NOMO-1 (cell line): ENCODE data around the gene CAMSAP1.

Experiments
- DNase-seq, 2 experiments: peaks; one replicate each; lab custom pipeline; 2025; ENCODE audit not compliant: unreplicated experiment in 2 of 2; lab: John Stamatoyannopoulos, UW

CAMSAP1 gene

DNA sequence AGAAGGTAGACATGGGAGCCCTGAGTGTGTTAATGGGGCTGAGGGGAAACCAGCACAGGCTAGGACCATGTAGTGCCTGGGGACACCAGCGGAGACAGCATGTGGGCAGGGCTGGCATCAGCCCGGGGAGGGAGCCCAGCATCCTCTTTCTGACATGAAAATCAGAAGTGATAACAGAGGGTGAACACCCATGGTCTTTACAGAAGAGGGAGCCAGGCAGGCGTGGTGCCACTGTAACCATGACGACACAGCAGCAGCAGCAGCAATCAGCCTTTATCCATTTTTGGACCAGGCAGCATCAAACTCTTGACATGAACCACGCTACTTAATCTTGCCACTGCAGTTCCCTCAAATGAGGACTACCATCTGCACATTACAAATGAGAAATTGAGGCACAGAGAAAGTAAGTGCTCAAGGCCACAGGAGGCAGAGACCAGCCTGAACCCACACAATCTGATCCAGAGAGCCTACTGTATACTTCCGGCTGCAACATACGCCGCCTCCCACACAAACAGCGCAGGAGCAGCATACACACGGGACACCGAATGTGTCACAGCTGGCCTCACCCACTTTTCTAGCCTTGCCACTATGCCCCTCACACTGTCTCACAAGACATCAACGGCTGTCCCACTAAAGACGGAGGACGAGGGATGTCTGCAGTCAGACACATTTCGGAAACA lies 23.8 kb downstream of the CAMSAP1 start:
- no peak for DNase-seq

DNA sequence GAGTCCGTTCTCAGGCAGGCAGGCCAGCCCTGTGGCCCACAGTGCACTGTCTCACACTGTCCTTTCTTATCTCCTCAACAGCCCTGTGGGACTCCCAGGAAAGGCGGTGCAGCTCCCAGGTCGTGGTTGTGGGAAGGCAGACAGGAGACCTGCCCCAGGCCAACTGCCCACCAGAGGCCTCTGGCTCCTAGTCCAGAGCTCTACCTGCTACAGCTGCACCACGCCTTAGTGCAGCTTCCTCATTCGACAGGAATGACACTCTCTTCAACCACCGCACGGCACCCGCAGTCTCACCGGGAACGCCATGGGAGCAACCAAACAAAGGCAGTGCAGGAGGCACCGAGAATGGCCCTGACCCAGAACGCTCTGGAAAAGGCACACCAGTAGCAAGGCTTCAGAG lies 25.3 kb downstream of the CAMSAP1 start:
- DNase-seq: no peak

DNA sequence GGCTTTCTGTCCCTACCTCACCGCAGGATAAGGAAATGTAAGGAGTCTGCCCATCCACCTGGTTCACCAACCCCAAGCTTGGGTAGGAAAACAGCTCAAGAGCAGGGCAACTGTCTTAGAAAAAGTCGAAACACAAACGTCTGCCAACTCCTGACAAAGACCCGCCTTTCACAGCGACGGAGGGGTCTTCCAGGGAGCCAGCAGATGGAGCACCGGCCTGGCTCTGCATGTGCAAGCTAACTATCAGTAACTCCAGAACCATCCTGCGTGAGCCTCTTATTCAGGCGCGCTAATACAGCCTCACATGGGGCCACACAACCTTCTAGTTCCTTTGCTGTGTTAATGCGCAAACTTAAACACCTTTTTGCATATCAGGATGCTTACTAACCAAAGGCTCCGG lies 26.9 kb downstream of the CAMSAP1 start:
- DNase-seq: no peak

DNA sequence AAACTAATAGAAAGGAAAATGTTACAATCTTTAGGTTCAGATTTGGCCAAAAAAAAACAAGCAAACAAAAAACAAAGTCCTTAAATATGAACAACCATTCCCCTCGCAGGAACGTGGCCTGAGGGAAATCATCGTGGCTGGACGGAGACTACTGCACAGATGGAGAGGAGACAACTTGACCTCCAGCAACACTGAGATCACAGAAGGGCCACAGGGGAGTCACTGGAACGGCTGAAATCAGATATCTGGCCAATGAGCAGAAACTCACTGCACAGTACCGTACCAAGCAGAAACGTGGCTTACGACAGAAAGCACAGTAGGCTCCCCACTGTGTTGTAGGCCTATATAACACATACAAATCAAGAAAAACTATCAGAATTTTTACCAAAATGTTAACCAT lies 27.7 kb downstream of the CAMSAP1 start:
- DNase-seq: no peak

DNA sequence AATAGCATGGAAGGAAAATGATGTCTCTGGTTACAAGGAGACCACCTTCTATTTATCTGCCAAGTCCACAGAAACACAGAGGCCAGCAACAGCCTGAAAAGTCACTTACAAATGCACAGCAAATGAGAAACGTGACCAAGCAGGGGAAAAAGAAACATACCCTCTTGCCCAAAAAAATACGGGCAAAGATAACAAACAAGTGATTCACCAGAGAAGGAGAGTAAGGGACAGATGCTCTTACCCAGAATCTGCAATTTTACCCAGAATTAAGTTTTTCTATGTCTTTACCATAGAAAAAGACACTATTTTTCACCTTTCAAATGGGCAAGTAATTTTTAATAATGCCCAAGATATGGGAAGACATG lies 28.1 kb downstream of the CAMSAP1 start:
- DNase-seq: no peak

DNA sequence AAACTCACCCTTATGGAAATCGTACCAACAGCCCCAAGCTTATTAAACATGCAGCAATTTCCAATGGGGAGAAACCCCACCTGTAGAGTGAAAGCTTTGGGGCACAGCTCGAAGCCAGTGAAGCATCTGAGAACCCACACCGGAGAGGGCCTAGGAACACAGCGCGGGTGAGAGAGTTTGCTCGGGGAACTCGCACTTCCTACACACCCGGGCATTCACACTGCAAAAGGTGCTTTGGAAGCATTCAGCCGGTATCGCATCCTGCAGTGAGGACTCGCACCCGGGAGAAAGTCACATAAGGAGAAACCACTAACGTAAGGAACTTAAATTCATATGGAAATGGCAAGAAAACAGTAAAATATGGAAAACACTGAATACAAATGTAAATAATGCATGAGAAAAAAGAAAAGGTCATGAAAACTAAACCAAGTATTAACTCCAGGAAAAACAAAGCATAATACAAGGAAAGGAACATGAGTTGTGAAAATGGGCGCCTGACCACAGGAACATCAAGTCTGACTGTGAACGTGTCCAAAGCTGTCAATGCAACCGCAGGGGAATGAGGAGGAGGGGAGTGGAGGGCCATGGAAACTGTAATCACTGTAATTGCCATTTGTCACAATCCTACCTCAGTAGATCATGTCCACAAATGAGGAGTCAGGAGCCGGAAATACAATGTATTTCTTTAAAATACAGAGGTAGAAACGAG lies 28.7 kb downstream of the CAMSAP1 start:
- no peak for DNase-seq

DNA sequence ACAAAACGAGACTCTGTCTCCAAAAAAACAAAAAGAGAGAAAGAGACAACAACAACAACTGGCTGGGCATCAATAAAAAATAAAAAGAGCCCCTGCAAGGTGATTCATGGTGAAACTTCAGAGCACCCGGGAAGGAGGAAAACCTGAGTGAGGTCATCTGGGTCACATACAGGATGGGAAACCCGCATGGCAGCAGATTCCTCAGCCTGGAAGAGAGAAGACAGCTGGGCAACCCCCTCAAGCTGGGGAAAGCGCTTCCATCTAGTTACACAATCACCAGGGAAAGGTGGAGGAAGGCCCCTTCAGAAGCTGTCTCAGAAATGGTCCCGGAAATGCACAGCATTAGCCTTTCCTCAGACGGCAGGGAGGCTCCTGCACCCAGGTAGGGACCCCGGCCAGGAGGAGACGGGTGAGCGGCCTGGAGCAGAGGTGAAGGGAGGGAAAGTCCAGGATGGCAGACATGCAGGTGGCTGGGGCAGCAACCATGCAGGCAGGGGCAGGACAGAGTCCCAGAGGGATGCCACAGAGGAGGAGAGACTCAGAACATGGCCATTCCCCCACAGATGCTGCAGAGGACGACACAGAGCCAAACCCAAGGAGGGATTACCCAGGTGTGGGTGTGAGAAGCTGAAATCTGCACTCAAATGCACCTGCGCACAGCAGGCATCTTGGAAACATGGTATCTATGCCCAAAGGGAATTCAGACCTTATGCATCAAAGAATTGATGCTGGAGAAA lies 29.4 kb downstream of the CAMSAP1 start:
- no peak for DNase-seq

DNA sequence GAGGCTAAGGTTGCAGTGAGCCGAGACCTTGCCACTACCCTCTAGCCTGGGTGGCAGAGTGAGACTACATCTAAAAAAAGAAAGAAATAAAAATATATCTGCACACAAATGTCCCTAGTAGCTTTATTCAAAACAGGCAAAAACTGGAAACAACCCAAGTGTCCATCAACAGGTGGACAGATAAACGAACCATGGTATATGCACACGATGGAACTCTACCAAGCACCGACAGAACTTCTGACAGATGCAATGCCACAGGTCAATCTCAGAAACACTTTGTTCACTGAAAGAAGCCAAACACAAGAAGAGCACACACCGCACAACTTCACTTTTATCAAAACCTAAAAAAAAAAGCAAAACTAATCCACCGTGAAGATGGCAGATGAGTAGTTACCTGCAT lies 30.4 kb downstream of the CAMSAP1 start:
- DNase-seq: no peak

DNA sequence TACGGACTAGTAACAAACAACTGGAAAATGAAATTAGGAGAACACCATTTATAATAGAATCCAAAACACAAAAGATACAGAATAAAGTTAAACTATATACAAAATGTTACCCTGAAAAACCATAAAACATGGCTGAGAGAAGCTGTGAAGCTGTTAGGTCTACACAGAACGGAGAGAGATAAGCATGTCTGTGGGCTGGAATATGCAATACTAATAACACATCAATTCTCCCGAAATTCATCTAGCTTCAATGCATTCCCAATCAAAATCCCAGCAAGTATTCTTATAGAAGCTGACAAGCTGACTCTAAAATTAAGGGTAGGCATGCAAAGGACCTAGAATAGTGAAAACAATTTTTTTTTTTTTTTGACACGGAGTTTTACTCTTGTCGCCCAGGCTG lies 32.5 kb downstream of the CAMSAP1 start:
- no peak for DNase-seq

DNA sequence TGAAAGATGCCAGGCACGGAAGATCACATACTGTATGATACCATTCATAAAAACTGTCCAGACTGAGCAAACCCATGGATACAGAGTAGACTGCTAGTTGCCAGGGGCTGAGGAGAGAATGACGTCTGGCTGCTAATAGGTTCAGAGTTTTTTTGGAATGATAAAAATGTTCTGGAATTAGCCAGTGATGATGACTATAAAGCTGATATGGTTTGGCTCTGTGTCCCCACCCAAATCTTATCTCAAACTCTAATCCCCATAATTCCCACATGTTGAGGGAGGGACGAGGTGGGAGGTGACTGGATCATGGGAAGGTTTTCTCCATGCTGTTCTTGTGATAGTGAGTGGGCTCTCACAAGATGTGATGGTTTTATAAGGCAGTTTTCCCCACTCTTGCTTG lies 37.4 kb downstream of the CAMSAP1 start:
- DNase-seq: no peak

DNA sequence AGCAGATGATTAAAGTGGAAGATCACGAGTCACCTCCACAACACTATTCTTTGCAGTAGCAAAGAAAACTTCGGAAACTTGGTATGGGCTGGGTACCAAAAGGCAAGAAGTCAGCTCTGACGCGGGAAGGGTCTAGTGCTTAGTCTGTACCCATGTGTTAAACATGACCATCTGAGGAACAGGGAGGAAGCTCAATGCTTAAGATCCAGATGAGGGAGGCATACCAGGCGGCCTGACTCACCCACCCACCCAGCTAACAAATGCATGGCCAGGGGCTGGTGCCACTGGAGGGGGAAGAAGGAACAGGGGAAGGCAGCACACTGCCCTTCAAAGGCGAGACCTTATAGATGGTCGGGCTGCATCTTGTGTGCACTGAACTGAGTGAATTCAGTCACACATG lies 41.8 kb downstream of the CAMSAP1 start:
- DNase-seq: no peak

DNA sequence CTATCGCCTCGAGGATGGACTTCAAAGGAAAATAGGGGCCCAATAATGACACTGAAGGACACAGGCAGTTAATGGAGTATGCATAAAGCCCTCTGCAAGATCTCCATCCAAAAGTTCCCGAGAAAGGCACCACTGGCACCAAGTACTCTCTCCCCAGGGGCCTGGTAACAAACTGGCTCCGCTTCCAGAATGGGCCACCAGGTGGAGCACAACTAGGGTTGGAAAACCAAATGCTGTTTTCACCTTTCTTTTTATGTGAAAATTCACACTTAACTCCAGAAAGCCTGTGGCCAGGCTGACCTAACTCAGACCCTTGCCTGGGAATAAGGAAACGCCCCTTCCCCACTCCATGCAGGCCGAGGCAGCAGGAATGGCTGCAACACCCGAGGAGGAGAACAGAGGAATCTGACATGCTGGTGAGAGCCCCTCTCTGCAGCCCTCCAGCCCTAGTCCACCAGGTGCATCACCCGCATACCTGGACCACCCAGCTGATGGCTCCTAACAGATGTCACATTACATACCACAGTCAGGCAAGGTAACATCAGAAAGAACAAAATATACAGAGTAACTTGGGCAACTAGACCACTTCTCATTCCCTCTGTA lies 42.8 kb downstream of the CAMSAP1 start:
- peak; percentile 23 to 55 for DNase-seq

DNA sequence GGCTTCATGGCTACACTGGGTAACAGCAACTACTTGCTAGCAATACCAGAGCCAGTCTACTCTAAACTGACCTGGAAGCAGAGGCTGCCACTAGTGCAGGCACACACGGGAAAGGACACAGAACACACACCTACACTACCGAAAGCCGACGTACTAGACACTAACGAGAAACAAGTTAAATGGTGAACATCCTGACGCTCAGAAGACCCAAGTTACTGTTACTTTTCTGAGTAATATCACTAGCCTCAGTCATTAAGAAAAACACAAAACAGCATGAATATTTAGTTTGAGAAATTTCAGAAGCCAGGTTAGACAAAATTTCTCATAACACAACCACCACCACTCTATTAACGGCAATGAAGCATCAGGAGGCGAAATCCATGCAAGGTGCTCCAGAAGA lies 44.5 kb downstream of the CAMSAP1 start:
- DNase-seq: no peak

DNA sequence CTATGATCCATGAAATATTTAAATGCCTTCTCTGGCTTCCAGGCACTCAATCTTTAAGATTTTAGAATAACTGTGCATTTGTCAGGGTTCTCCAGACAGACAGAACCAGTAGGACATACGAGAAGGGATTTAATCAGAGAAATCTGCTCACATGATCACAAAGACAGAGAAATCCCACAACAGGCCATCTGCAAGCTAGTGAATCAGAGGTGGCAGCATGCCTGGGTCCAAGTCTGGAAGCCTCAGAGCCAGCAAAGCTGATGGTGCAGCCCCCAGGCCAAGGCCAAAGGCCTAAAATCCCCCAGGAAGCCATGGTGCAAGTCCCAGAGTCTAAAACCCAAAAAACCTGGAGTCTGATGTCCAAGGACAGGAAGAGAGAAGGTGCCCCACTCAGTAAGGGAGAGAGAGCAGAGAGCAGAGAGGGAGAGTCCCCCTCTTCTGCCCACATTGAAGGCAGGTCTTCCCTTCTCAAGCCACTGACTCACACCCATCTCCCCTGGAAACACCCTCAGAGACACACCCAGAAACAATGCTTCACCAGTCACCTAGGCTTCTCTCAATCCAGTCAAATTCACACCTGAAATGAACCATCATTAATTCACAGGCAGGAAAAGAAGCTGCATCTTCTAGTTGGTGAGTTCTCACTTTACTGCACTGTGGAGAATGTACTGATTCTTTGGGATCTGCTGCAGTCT lies 48.7 kb downstream of the CAMSAP1 start:
- DNase-seq: no peak

DNA sequence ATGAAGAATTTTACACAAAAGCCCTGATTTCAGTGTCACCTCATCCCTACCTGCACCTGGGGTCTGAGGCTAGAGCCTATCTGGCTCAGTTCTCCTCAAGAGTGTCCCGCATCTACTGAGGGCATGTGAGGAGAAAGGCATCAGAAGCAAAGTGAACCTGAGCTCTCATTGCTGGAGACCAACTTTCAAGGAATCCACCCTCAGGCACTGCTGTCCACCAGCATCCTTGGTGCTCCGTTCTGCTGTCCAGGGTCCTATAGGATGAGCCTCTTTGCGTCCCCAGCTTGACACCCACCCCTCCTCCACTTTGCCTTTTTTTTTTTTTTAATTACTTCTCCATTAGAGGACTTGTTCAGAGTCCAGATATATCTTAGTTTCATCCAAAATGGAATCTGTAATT lies 49.5 kb downstream of the CAMSAP1 start:
- no peak for DNase-seq

DNA sequence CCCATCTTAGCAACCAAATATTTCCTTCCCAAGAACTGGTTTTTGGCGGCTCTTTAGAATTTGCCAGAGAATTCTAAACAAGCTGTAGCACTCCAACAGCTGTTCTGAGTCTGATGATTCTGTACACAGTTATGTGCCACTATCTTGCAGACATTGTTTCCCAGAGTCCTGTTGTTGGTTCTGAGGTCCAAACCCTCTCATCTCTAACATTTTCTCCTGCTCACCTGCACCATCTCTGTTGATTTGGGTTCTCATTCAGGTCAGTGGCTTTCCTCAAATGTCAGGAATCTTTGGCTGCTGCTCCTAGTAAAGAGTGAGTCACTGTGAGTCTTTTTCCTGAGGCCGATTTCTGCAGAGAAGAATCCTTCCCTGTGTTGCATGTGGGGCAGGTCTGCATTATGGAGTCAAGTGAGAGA lies 50.0 kb downstream of the CAMSAP1 start:
- no peak for DNase-seq

DNA sequence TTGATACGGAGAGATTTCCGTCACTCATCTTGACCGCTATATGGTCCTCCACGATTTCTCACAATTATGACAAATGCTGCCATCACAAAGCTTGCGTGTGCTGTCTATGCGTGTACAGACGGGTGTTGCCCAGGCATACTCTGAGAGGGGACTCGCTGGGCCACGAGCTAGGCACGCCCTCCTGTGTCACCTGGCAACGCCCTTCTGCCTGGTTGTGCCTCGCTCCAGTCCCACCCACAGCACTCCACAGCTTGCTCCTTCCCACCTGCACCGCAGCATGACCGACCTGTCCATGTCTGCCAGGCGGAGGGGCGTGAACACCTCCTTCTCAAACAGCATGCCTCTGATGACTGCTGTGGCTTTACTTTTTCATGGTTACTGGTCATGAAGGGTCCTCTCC lies 55.6 kb downstream of the CAMSAP1 start:
- no peak for DNase-seq

DNA sequence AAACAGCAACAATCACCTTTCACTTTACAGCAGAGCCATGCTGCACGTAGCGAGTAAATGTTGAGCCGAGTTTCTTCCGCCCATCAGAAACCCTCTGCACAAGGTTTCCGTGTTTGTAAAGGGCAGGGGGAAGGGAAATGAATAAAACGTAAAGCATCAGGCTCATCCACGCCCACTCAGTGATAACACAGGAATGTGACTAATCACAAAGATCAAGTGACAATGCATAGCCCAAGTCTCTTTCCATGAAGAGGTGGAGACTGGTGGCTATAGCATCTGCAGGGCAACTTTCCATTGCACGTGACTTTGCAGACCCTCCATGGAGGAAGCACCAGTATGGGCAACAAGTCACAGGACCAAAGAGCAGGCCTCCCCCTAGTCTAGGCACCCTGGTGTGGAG lies 56.6 kb downstream of the CAMSAP1 start:
- no peak for DNase-seq

DNA sequence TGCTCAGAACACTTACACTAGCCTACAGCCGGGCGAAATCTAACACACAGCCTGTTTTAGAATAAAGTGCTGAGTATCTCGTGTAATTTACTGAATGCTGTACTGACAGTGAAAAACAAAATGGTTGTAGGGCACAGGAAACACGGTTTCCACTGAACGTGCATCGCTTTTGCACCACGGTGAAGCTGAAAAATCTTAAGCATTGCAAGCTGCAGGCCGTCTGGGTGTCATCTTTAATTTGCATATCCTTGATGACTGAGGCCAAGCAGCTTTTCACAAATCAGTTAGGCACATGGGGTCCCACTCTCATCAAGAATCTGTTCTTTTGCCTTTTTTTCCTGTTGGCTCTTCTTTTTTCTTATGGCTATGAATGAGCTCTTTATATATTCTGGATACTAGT lies 58.2 kb downstream of the CAMSAP1 start:
- no peak for DNase-seq

DNA sequence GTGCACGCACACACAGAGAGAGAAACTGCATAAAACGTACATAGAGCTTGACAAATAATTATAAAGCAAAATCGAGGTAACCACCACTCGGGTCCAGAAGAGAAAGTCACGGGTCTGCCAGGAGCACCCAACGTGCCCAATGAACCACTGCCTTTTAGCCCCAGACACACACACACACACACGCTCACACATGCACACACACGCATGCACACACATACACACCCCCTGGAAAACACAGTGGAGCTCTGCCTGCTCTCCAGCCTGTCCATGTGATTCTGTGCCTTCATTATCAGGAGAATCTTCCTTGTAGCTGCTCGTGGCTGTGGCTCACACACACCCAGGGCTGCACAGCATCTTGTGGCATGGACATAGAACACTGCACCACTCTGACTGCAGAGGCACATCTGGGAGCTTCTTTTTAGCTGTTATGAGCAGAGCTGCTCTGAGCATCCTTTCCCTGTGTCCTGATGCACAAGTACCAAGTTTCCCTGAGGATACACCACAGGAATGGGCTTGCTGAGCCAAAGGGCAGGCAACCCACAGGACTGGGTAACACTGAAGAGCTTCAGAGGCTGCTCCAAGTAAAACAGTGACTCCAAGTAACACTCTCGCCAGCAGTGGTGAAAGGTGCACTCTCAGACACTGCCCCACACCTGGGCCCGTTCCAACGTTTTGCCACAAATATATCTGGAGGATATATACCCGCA lies 58.9 kb downstream of the CAMSAP1 start:
- no peak for DNase-seq
